Measurements from ENCODE around the gene RBM38.

GRCh38 chr20:57384953-57385761 lies 6.0 kb upstream of the RBM38 start:
- TF ChIP-seq POLR2AphosphoS5 (IDR thresholded peaks at IDR 0.05; ENCODE audit: insufficient read depth in 1 of 2, low read depth in 1 of 2) (no peak), CTCF (IDR thresholded peaks at IDR 0.05) (no peak), POLR2A (IDR thresholded peaks at IDR 0.05) (no peak)

Measured in vagina (tissue), 2 donors.